ENCODE data around the gene HYI. TPM values are rescaled to one million over a fixed set of nuclear protein-coding genes. Genes with fewer than 3 reads are reported as not detected.

Gene HYI
- total RNA-seq, 5 donors from 2014 or later (not counting 1 experiment from before 2014, with no cell fraction given) = 14.9 to 27.4 (median 19.9) TPM

- Histone ChIP-seq H3K27me3 (replicated peaks in 1 of 2; ENCODE audit: control insufficient read depth in 2 of 2, extremely low read depth in 1 of 2, insufficient read depth in 2 of 2, low read length in 1 of 2) (no peaks in the 10 kb centered on the region), H3K36me3 (ENCODE audit: control insufficient read depth in 2 of 2, extremely low read depth in 1 of 2, insufficient read depth in 1 of 2, low read length in 1 of 2) (peaks cover 27 to 68% of the 10 kb centered on the region in 2 donors), H3K9me3 (no peaks in the 10 kb centered on the region), H3K4me1 (ENCODE audit: control insufficient read depth in 1 of 2, extremely low read depth in 1 of 2, insufficient read depth in 2 of 2, low read length in 2 of 2) (no peaks in the 10 kb centered on the region), H3K4me3 (ENCODE audit: control insufficient read depth in 1 of 2, extremely low read depth in 1 of 2, low read length in 1 of 2) (no peak overlapping the region), H3K27ac (ENCODE audit: low read length) (no peak overlapping the region)
- Mint-ChIP-seq H3K9me3 (no peaks in the 10 kb centered on the region), H3K4me3 (no peak overlapping the region), H3K4me1 (no peaks in the 10 kb centered on the region), H3K36me3 (peaks cover 58% of the 10 kb centered on the region), H3K27me3 (no peaks in the 10 kb centered on the region), H3K27ac (no peak overlapping the region)
- WGBS (ENCODE audit: insufficient coverage) = 100% methylated on average over 5 of the region's 7 CpGs
- POLR2A ChIA-PET = no interaction called here
- ATAC-seq (replicated peaks in 1 of 4) (no peak), DNase-seq (no peak)
- CTCF ChIA-PET = no interaction called here
Measured at GRCh38 chr1:43434256-43434655, 19.5 kb downstream of the HYI start.

DNA sequence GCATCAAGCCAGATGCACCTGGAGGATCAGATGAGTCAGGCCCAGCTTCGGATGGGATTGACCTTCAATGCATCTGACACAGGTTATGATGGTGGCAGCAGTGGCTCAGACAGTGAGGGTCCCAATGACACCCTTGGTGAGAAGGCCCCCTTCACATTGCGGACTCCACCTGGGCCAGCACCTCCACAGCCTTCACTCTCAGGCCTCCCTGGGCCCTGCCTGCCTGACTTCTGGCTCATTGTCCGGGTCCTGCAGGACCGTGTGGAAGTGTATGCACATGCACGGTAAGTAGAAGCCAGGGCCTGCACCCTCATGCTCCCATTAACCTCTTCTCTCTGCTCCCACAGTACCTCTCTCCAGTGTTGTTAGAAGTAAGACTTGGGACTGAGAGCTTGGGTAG is 20.8 kb downstream of the HYI start:
- Mint-ChIP-seq H3K36me3 (peaks cover 57% of the 10 kb centered on the region), H3K4me3 (no peak overlapping the region), H3K27me3 (no peaks in the 10 kb centered on the region), H3K9me3 (no peaks in the 10 kb centered on the region), H3K4me1 (no peaks in the 10 kb centered on the region), H3K27ac (no peak overlapping the region)
- no peak overlapping the region for H3K27ac ChIP-seq (ENCODE audit: low read length)
- ATAC-seq (replicated peaks in 1 of 4) = no peak
- no peak overlapping the region for H3K4me3 ChIP-seq (ENCODE audit: control insufficient read depth in 1 of 2, extremely low read depth in 1 of 2, low read length in 1 of 2)
- H3K36me3 ChIP-seq (ENCODE audit: control insufficient read depth in 2 of 2, extremely low read depth in 1 of 2, insufficient read depth in 1 of 2, low read length in 1 of 2) = peaks cover 27 to 73% of the 10 kb centered on the region in 2 donors
- no peak for DNase-seq
- POLR2A ChIA-PET = no interaction called here
- no peaks in the 10 kb centered on the region for H3K4me1 ChIP-seq (ENCODE audit: control insufficient read depth in 1 of 2, extremely low read depth in 1 of 2, insufficient read depth in 2 of 2, low read length in 2 of 2)
- WGBS (ENCODE audit: insufficient coverage) = 100% methylated on average over 2 of the region's 5 CpGs
- CTCF ChIA-PET = interaction anchor here in 1 of 2 donors (0.5 kb wide), 1 partner anchor 619 kb away, joined by 5 read pairs; no protein-coding TSS in a partner anchor
- H3K9me3 ChIP-seq = no peaks in the 10 kb centered on the region
- H3K27me3 ChIP-seq (replicated peaks in 1 of 2; ENCODE audit: control insufficient read depth in 2 of 2, extremely low read depth in 1 of 2, insufficient read depth in 2 of 2, low read length in 1 of 2) = no peaks in the 10 kb centered on the region

- H3K27ac Mint-ChIP-seq = no peak overlapping the region
- H3K4me3 ChIP-seq (ENCODE audit: control insufficient read depth in 1 of 2, extremely low read depth in 1 of 2, low read length in 1 of 2) = no peak overlapping the region
- ATAC-seq (replicated peaks in 1 of 4) (no peak), DNase-seq (no peak)
- H3K27me3 Mint-ChIP-seq = no peaks in the 10 kb centered on the region
- H3K9me3 ChIP-seq = no peaks in the 10 kb centered on the region
- CTCF ChIA-PET = interaction anchor here in 1 of 2 donors (0.6 kb wide), 1 partner anchor 42 kb away, joined by 3 read pairs; no protein-coding TSS in a partner anchor
- 98% methylated on average over 5 of the region's 9 CpGs for WGBS (ENCODE audit: insufficient coverage)
- H3K4me1 ChIP-seq (ENCODE audit: control insufficient read depth in 1 of 2, extremely low read depth in 1 of 2, insufficient read depth in 2 of 2, low read length in 2 of 2) = no peaks in the 10 kb centered on the region
- peaks cover 30 to 79% of the 10 kb centered on the region in 2 donors for H3K36me3 ChIP-seq (ENCODE audit: control insufficient read depth in 2 of 2, extremely low read depth in 1 of 2, insufficient read depth in 1 of 2, low read length in 1 of 2)
- no peak overlapping the region for H3K27ac ChIP-seq (ENCODE audit: low read length)
- H3K4me3 Mint-ChIP-seq = no peak overlapping the region
- peaks cover 62% of the 10 kb centered on the region for H3K36me3 Mint-ChIP-seq
- no peaks in the 10 kb centered on the region for H3K4me1 Mint-ChIP-seq
- H3K9me3 Mint-ChIP-seq = no peaks in the 10 kb centered on the region
- H3K27me3 ChIP-seq (replicated peaks in 1 of 2; ENCODE audit: control insufficient read depth in 2 of 2, extremely low read depth in 1 of 2, insufficient read depth in 2 of 2, low read length in 1 of 2) = no peaks in the 10 kb centered on the region
- POLR2A ChIA-PET = no interaction called here
Measured at GRCh38 chr1:43432171-43432860, 21.4 kb downstream of the HYI start.

GRCh38 chr1:43431676-43432075 is 22.1 kb downstream of the HYI start:
- Histone ChIP-seq H3K9me3 (no peaks in the 10 kb centered on the region), H3K27ac (ENCODE audit: low read length) (no peak overlapping the region), H3K4me3 (ENCODE audit: control insufficient read depth in 1 of 2, extremely low read depth in 1 of 2, low read length in 1 of 2) (no peak overlapping the region), H3K27me3 (replicated peaks in 1 of 2; ENCODE audit: control insufficient read depth in 2 of 2, extremely low read depth in 1 of 2, insufficient read depth in 2 of 2, low read length in 1 of 2) (no peaks in the 10 kb centered on the region), H3K36me3 (ENCODE audit: control insufficient read depth in 2 of 2, extremely low read depth in 1 of 2, insufficient read depth in 1 of 2, low read length in 1 of 2) (peaks cover 30 to 85% of the 10 kb centered on the region in 2 donors), H3K4me1 (ENCODE audit: control insufficient read depth in 1 of 2, extremely low read depth in 1 of 2, insufficient read depth in 2 of 2, low read length in 2 of 2) (no peaks in the 10 kb centered on the region)
- peaks cover 69% of the 10 kb centered on the region for H3K36me3 Mint-ChIP-seq
- POLR2A ChIA-PET = no interaction called here
- no peak for DNase-seq
- H3K27me3 Mint-ChIP-seq = no peaks in the 10 kb centered on the region
- H3K4me3 Mint-ChIP-seq = no peak overlapping the region
- CTCF ChIA-PET = interaction anchor here in 1 of 2 donors (0.6 kb wide), 1 partner anchor 41 kb away, joined by 3 read pairs; no protein-coding TSS in a partner anchor
- H3K4me1 Mint-ChIP-seq = no peaks in the 10 kb centered on the region
- WGBS (ENCODE audit: insufficient coverage) = 96% methylated on average over 7 of the region's 9 CpGs
- ATAC-seq (replicated peaks in 1 of 4) = no peak
- H3K27ac Mint-ChIP-seq = no peak overlapping the region
- H3K9me3 Mint-ChIP-seq = no peaks in the 10 kb centered on the region

DNA sequence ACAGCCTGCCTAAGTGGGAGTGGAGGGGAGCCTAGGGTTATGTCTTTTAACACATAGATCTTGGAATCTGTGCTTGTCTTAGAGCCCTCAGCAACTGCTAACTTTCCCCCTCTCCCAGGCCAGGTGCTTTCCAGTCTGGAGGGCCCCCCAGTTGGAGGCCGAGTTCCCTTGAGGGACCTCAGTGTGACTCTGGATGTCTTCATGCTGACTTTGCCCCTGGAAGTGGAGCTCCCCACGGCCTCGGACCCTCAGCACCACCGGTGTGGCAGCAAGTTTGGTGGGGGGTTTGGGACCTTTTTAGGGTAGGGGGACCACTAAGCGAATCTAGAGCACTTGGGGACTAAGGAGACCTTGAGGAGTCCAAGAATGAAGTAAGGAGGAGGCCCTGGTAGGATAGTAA is 22.9 kb downstream of the HYI start:
- H3K4me3 Mint-ChIP-seq = no peak overlapping the region
- 96% methylated on average over 4 of the region's 5 CpGs for WGBS (ENCODE audit: insufficient coverage)
- peaks cover 72% of the 10 kb centered on the region for H3K36me3 Mint-ChIP-seq
- Histone ChIP-seq H3K27me3 (replicated peaks in 1 of 2; ENCODE audit: control insufficient read depth in 2 of 2, extremely low read depth in 1 of 2, insufficient read depth in 2 of 2, low read length in 1 of 2) (no peaks in the 10 kb centered on the region), H3K27ac (ENCODE audit: low read length) (no peak overlapping the region), H3K4me3 (ENCODE audit: control insufficient read depth in 1 of 2, extremely low read depth in 1 of 2, low read length in 1 of 2) (no peak overlapping the region), H3K9me3 (no peaks in the 10 kb centered on the region), H3K4me1 (ENCODE audit: control insufficient read depth in 1 of 2, extremely low read depth in 1 of 2, insufficient read depth in 2 of 2, low read length in 2 of 2) (no peaks in the 10 kb centered on the region), H3K36me3 (ENCODE audit: control insufficient read depth in 2 of 2, extremely low read depth in 1 of 2, insufficient read depth in 1 of 2, low read length in 1 of 2) (peaks cover 30 to 87% of the 10 kb centered on the region in 2 donors)
- ATAC-seq (replicated peaks in 1 of 4) (no peak), DNase-seq (no peak)
- no peaks in the 10 kb centered on the region for H3K27me3 Mint-ChIP-seq
- H3K9me3 Mint-ChIP-seq = no peaks in the 10 kb centered on the region
- POLR2A ChIA-PET = no interaction called here
- H3K27ac Mint-ChIP-seq = no peak overlapping the region
- no peaks in the 10 kb centered on the region for H3K4me1 Mint-ChIP-seq
- CTCF ChIA-PET = no interaction called here

GRCh38 chr1:43427941-43428340 is 25.8 kb downstream of the HYI start:
- peaks cover 0 to 5% of the 10 kb centered on the region in 2 experiments for H3K4me1 ChIP-seq (ENCODE audit: control insufficient read depth in 1 of 2, extremely low read depth in 1 of 2, insufficient read depth in 2 of 2, low read length in 2 of 2)
- H3K27ac ChIP-seq (ENCODE audit: low read length) = no peak overlapping the region
- WGBS (ENCODE audit: insufficient coverage) = 80% methylated on average over 1 of the region's 9 CpGs
- ChIA-PET CTCF (interaction anchor here in 1 of 2 donors (0.6 to 1.0 kb wide), 2 partner anchors 13 to 1112 kb away, joined by 3 to 4 read pairs; no protein-coding TSS in a partner anchor), POLR2A (no interaction called here)
- no peaks in the 10 kb centered on the region for H3K9me3 ChIP-seq
- no peak for DNase-seq
- H3K36me3 ChIP-seq (ENCODE audit: control insufficient read depth in 2 of 2, extremely low read depth in 1 of 2, insufficient read depth in 1 of 2, low read length in 1 of 2) = peaks cover 30 to 96% of the 10 kb centered on the region in 2 donors
- no peaks in the 10 kb centered on the region for H3K27me3 Mint-ChIP-seq
- H3K36me3 Mint-ChIP-seq = peaks cover 63% of the 10 kb centered on the region
- H3K27me3 ChIP-seq (replicated peaks in 1 of 2; ENCODE audit: control insufficient read depth in 2 of 2, extremely low read depth in 1 of 2, insufficient read depth in 2 of 2, low read length in 1 of 2) = no peaks in the 10 kb centered on the region
- H3K4me3 ChIP-seq (ENCODE audit: control insufficient read depth in 1 of 2, extremely low read depth in 1 of 2, low read length in 1 of 2) = no peak overlapping the region
- no peak overlapping the region for H3K4me3 Mint-ChIP-seq
- no peak for ATAC-seq (replicated peaks in 1 of 4)
- H3K9me3 Mint-ChIP-seq = no peaks in the 10 kb centered on the region
- H3K4me1 Mint-ChIP-seq = no peaks in the 10 kb centered on the region
- H3K27ac Mint-ChIP-seq = no peak overlapping the region
